Medulla oblongata (tissue), 1 donor: ENCODE data around the gene KCNQ1OT1.
A peak's percentile ranks its signal among the peaks of the same experiment; 100 is the strongest.

Experiments
- DNase-seq: peaks from one replicate; pipeline ENCODE4 v3.0.0-alpha.2; 2015; ENCODE audit errors: extremely low spot score

The KCNQ1OT1 gene

DNA sequence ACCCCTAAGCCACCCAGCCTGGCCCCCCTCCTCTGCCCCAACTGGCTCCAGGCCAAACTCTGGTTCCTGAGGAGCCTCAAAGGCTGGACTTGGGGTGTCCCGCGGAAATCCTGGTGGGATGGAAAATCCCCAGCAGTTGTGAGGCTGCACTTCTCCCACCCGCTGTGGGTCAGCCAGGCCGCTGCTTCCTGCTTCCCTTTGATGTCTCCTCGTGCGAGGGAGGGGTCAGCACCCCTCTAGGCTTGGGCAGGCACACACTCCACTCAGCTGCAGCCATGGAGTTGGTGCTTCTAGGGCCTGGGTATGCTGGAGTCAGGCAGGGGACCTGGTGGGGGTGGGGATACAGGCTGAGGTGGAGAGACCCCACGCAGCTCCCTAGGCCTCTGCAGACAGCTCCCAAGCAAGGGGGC, 12.0 kb downstream of the KCNQ1OT1 start:
- no peak for DNase-seq

DNA sequence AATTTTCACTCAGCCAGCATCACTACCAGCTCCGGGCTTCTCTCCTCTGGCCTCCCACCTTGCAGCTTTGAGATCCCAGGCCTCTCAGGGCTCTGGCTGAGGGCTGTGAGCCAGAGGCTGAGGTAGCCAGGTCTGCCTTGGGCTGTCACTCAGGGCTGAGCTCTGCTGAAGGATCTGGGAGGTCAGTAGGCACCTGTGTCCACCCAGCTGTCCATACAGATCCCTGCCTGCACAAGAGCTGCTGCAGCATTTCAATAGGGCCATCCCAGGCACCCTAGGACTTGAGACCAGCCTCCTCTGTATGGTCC, 12.6 kb downstream of the KCNQ1OT1 start:
- no peak for DNase-seq

DNA sequence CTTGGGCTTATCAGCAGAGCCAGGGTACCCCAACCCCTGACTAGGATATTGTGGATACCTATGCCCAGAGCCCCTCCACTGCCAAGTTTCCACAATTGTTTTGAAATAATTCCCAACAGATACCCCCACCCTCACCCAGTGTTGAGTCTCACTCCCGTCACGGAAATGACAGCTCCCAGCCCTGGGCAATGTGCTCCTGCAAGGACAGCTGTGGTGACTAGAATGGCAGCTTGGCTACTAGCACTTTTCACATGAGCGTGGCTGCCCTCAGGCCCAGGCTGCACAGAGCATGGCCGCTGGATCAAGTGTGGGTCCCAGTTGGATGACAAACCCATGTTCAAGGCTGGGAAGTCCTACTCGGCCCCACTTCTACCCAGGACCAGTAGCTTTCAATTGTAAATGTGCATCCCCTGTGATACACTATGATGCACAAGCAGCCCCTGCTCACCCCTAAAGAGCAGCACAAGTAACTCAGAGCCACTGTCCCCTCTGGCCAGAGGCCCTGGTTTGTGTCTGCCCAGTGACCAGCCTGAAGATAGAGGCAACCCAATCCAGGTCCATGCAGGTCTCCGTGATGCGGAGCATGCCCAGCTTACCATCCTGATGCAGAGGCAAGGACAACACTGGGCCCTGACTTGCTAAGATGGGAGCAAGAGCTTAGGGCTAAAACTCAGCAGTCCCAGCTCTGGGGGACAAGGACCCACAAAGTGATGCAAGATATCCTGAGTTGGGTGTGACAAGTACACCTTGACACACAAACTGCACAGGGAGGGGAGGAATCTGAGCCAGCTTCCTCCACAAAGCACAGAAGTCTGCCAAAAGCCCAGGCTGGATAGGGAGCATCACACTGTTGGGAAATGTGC, 13.2 kb downstream of the KCNQ1OT1 start:
- DNase-seq: no peak

DNA sequence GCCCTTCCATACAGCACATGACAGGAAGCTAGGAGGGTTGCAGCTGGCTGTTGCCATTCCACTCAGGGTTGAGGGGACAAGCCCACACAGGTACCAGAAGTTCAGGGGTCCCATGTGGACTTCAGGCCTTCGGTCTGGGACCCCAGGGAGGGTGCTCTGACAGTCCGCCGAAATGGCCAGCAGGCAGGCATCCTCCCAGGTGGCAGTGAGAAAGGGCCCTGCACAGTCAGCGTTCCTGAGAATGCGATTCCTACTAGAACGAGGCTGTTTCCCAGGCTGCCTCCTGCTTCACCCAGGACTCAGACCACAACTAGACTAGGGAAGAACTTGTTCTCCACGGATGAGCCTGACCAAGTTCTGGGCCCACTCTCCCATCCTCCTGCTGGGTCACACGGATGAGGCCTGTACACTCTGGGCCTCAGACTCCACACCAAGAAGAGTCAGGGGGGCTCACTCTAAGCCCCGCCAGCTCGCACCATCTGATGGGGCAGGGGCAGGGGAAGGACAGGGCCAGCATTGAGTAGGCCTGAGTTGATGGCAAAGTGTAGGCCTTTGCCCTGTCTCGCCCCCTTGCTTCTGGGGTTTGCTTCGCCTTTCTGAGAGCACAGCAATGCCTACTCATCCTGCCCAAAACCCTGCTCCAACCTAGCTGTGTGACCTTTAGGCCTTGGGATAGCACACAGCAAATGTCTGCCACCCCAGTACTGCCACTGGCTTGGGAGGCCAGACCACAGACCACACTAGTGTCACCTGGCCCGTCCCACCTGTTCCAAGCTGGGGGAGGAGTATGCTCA, 14.0 kb downstream of the KCNQ1OT1 start:
- no peak for DNase-seq

DNA sequence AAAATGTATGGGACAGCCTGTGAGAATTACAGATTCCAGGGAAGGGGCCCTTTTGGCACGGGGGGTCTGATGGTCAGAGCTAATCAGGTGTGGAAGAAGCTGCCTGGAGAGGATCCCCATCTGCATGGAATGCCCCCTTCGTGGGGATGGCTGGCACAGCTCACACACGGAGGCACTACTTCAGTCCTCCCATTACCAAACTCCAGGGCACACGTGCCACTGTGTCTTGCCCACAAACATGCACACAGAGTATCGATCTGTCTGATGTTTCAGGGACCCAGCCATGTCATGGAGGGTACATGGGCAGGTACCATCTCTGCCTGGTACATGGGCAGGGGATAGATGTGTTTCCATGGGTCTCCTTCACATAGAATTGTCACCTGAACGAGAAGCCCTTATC, 14.7 kb downstream of the KCNQ1OT1 start:
- no peak for DNase-seq

DNA sequence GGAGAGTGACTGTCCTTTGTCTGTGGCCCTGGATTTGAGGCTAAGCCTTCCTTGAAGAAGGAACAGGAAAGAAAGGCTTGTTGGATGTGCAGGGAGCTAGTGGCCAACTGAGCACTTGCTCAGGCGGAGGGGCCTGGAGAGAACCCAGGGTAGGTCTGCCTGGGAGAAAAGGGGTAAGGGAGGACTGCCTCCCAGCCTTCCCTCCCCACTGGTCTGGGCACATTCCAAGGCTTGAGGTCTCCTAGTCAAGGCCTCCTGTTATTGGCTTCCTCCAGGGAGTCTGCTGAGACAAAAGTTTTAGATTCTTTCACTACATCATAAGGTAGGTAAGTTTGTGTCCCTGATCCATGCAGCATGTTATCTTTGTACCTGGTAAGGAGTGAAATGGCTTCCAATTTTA, 15.2 kb downstream of the KCNQ1OT1 start:
- no peak for DNase-seq

DNA sequence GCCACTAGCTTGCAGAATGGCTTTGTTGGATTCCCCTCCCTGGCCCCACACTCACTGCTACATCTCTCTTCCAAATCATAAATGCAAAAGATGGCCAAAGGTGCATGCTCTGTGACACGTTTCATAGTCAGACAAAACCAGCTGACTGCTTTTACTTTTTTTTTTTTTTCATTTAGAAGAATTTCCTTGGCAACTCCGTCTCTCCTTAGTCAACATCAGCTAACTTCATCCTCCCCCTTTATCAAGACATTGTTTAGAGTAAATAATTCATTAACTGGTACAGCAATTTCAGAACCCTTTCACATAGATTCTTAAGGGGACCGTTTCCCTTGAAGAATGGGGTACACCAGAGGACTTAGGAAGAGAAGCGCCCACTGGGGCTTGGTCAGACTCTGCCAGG, 16.0 kb downstream of the KCNQ1OT1 start:
- DNase-seq: no peak

DNA sequence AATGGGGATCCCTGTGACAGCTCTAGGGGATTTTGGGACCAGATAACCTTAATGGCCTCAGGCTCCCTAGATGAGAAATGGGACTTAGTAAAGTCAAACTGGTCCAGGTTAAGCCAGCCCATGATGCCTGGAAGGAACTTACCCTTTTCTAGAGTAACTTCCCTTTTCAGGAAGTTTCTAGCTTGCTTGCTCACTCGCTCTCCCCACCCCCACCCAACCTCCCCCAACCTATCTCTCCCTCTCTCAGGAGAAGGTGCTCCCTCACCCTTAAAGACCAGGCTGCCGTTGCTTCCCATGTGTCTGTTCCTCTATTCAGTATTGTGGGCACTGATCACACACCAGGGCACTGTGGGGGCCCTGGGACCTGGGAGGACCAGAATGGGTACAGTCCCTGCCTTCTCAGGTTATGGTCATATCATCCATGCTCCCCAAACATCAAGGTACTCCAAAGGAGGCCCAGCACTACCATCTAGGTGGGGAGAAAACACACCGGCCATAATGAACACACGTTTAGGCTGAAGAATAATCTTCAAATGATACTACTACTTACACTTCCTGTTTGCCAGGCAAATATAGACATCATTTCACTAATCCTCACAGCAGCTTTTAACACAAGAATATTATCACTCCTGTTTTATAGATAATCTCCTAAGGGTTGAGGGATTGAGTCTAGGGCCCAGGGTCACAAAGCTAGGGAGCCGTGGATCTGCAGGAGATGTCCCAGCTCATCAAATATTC, 18.2 kb downstream of the KCNQ1OT1 start:
- no peak for DNase-seq

DNA sequence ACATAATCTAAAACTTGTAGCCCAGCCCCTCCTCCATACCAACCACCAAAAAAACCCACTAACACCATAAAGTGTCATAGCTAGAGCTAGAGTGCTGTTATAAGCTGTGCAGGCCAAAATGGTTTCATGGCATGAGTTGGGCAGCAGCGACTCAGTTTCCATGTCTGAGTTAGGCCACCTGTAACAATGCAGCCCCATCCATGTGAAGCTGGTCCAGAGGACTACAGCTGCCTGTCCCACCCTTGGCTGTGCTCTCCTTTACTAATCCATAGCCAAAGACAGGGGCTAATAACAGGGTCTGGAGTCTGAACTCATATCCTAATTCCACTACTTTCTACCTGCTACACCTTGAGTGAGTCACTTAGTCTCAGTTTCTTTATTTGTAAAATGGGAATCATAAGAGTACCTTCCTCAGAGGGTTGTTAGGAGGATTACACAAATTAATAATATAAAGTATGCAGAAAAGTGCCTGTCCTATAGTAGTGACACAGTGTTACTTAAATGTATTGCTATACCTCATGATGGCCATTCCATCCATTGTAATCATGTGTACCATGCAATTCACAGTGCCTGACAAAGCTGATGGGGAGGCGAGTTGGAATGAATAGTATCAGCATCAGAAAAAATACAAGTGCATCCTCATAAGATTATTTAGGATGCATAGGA, 20.6 kb downstream of the KCNQ1OT1 start:
- no peak for DNase-seq

DNA sequence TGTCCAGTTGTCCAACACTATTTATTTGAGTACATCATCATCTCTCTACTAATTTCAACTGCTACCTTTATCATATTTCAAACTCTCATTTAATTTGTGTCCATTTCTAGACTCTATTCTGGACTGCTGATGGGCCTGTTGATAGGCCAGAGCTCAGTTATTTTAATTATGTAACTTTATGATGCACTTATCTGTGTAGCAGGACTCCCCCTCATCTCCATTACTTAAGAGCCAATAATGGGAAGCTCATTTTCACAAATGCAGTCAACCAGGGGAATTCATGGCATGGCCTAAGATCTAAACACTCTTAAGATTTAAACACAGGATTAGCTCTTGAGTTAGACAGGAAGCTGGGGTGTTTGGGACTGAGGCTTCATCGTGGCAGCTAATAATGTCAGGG, 21.4 kb downstream of the KCNQ1OT1 start:
- DNase-seq: no peak

DNA sequence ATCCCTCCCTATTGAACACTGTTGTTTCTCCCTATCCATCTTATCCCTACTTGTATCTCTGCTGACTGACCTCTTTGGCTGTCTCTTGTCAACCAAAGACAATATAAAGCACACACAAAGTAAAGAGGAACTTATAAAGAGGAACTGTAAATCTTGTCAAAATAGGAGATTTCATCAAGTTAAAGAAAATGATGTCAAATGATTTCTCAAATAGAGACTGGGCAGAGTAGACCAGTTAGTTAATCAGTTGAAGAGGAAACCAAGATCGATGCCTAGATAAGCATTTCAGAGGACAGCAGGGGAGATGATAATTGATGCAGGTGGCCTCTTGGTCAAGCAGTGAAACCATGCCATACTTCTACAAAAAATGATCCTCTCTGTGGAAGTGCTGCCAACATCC, 22.7 kb downstream of the KCNQ1OT1 start:
- DNase-seq: no peak

DNA sequence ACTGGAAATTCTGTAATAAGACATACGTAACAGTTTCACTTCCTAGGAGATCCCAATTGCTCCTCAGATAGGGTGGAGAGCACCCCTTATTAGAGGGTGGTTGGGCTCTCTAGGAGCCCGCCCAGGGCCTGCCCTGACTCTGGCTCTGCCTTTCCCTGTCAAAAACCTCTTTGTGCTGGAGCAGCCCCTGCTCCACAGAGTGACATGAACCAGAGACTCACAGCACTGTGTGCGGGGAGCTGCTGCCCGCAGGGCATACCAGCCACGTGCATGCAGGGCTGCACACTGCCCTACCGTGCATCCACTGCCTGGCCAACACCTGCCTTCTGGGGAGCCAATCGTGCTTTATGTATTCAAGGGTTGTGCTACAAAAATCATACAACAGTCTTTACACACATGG, 24.3 kb downstream of the KCNQ1OT1 start:
- DNase-seq: peak; percentile 62

DNA sequence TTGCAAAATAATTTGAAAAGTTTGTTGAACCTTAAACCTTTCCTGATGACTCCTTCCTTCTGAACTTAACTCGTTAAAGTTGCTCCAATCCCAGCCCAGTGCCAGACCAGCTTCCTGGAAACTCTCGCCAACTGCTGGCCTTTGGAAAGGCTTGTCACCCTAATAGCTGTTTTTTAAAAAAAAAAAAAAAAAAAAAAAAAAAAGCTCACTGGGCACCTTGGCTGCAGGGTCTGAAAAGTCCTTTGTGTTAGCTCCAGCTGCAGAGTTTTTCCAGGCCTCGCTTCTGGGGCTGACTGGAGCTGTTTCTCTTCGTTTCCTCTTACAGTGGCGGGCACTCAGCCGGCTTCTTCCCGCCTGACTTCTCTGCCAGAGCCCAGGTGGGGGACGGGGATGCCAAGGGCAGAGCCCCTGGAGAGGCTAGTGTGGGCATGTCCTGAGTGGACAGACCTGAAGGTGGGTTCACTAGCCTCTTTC, 25.1 kb downstream of the KCNQ1OT1 start:
- peak; percentile 73 for DNase-seq

DNA sequence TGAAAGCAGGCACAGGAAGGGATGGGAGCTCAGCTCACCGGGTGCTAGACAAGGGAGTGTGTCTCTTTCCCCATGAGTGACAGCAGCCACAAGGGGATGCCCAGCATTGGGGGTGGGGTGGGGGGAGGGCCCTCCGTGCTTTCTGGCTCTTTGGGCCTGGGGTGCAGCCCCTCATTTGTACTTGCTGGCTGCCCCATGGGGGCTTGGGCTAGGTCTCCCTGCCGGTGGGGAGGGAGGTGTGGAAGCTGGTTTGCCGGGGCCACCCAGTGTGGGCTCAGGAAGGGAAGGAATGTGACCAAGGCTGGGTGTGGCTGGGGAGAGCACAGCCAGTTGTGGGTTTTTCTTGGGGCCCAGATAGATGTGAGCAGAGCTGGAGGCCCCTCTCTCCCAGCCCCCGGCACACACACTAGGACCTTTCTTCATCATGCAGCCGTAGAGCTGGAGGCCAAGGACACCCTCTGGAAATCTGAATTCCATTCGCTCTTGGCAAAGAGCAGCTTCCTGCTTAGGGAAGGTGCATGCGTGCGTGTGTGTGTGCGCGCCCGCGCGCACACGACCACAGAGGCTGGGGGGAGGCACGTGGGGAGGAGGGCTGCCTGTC, 25.8 kb downstream of the KCNQ1OT1 start:
- no peak for DNase-seq

DNA sequence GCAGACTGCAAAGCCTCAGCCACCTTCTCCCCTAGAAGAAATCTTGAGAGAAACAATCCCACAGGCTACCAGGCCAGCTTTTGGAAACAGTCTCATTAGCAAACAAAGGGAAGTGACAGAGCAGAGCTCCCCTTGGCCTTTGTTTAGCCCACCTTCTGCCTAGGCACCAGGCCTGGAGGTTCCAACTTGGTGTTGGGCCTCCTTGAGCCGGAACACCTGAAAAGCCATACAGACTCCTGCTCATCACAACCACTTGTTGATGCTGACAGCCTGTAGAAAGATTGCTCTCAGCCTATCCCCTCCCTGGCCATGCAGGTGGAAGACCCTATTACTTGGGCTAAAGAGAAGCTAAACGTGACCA, 26.6 kb downstream of the KCNQ1OT1 start:
- no peak for DNase-seq

DNA sequence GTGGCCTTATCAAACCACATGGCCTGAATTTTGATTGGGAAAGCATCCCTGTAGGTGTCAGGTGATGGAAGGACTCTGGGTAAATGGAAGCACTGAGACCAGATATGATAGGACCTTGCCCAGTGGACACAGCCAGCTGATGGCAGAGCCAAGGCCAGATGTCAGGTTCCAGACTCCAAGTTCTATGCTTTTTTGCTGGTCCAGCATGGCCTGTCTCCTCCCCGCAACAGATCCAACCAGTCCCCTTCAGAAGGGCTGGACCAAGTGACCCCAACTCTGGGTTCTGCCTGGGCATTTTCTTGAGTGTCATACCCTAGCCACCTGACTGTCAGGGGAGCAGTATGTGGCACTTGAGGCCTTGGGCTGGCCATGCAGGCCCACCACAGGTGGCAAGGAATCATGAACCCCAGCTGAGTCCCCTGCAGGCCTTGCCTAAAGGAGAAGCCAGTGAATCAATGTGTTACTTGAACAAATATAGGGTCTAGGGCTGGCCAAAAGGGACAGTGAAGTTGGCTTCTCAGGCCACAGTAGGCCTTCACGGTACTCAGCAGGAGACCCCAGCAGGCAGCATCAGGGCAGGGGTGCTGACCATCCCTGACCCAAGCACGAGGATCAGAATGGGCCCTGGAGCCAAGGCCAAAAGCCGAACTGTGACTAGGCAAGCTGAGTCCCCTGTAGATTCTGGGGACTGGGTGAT, 27.1 kb downstream of the KCNQ1OT1 start:
- DNase-seq: no peak

DNA sequence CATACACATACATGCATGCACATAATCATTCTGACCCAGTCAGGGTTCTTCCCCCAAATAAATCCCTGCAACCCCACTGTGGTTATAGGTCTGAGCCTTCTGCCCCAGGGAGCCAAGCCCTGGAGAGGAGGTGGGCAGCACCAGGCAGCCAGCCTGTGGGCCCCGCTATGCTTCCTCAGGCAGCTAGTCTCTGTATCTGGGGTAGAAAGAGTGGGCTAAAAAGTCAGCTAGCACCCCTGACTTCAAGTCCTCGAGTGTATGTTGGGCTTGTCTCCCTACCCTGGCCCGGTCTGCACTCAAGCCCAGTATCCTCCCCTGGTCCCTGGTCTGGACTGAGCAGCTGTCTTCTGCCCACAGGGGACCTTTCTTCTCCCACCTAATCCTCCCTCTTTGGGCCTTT, 28.0 kb downstream of the KCNQ1OT1 start:
- no peak for DNase-seq

DNA sequence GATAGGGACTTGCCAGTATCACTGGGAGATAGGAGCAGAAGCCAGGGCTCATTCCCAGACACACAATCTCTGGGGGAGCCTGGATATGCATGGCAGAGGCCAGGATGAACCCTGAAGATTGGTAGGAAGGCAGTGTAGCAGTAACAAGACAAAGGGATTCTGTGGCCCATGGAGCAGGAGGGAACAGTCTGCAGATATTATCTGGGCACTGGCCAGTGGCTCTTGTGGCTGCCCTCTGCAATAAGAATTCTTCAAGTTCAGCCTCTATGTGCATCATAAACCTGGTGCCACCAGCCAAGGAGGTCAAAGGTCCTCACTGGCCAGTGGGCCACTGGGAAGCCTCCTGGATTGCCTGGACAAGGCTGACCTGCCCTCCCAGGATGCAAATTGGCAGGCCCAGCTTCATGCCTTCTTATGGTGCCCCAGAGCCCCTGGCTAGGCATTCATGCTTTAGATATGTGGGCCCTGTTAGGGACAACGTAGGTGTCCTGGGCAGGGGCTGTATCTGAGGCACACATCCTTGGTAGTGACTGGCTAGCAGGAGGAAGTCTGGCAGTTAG, 29.2 kb downstream of the KCNQ1OT1 start:
- DNase-seq: no peak

DNA sequence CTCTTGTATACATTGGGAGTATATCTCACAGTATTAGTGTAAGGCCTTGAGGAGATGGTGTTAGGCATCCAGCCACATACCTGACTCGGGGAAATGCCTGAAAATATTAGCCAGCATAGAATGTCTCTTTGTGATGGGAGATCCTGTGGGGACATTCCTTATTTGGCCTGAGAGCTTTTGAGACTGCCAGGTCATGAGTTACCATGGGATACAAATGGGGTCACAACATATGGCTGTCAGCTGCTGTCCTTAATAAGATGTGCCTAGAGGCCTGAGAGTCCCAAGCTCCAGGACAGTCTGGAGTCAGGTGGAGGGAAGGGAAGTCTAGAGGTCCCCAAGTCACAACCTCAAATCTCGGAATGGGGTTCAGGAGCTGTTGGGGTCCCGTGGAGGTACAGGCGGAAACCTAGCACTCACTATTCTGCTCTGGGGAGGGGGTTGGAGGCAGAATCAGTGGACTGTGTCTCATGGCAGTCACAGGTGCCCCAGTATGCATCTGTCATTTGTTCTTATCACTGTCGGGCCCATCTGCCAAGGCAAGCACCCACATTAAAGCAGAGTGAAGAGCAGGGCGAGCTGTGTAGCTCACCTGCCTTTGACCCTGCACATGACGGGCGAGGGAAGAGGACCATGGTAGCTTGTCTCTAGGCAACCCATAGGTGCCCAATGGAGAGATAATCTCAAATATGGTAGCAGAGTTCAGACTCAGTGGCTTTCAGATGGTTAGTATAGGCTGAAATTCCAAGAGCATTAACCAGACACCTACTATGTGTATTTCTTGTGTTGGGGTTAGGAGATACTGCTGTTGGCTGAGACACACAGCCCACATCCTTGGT, 29.9 kb downstream of the KCNQ1OT1 start:
- no peak for DNase-seq

DNA sequence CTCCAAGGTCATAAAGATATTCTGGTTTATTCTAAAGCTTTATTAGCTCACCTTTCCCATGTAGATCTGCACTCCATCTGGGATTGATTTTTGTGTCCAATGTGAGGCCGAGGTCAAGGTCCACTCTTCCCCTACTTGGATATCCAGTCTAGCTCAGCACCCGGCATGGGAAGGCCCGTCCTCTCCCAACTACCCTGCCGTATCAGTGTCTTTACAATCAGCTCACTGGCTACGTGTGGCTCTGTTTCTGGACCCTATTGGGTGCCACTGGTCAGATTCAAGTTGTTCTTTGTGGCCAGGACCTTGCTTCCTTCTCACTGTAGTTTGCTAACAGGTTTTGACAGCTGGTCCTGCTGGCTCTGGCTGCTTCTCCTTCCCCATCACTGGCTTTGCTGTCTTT, 30.9 kb downstream of the KCNQ1OT1 start:
- DNase-seq: no peak
